PC-3 (cell line): ENCODE data around the gene SLC39A11. TPM values are rescaled to one million over a fixed set of nuclear protein-coding genes. Genes with fewer than 3 reads are reported as not detected.

Experiments
- ATAC-seq: fragments of 200-7000 bp; cut with Tn5 transposase; 2 replicates; pipeline ENCODE4 v1.9.1; 2020; ENCODE audit warnings: mild to moderate bottlenecking, moderate library complexity
- BruUV-seq: library from RNA; stranded (reverse); fragments of 400-500 nt; replicated peaks from 2 replicates; lab custom pipeline; 2021; lab: Mats Ljungman, UMichigan
- CTCF ChIA-PET: fragments of 300-600 bp; sonication (Branson Sonifier 250); formaldehyde crosslinking; loops from one replicate; lab custom pipeline; 2022; ENCODE audit warnings: antibody characterized with exemption; lab: Charles Lee
- POLR2A ChIA-PET: fragments of 300-600 bp; sonication (Branson Sonifier 250); formaldehyde crosslinking; loops from one replicate; lab custom pipeline; 2022; ENCODE audit warnings: antibody characterized with exemption; ENCODE audit not compliant: unreplicated experiment; lab: Charles Lee
- DNase-seq: peaks from one replicate; pipeline ENCODE4 v3.0.0-alpha.2; 2015
- H2AFZ ChIP-seq: fragments of 300-600 bp; sonication (generic); 2 replicates; pipeline ENCODE4 v1.6.0; 2016; ENCODE audit warnings: antibody characterized with exemption, low read length
- H3F3A ChIP-seq: fragments of 300-600 bp; sonication (generic); one replicate; pipeline ENCODE4 v1.6.0; 2017; ENCODE audit warnings: antibody characterized with exemption, low read length, control low read depth, mild to moderate bottlenecking; ENCODE audit not compliant: unreplicated experiment
- H3K27ac ChIP-seq: fragments of 300-600 bp; sonication (generic); 2 replicates; pipeline ENCODE4 v1.5.1; 2016; ENCODE audit warnings: mild to moderate bottlenecking, low read length
- H3K27me3 ChIP-seq: fragments of 300-600 bp; sonication (generic); 2 replicates; pipeline ENCODE4 v1.6.1; 2016; ENCODE audit warnings: low read length, mixed read lengths
- H3K36me3 ChIP-seq: fragments of 300-600 bp; sonication (generic); 2 replicates; pipeline ENCODE4 v1.6.1; 2016; ENCODE audit warnings: low read depth, mixed run types, low read length, mixed read lengths
- H3K4me1 ChIP-seq: fragments of 300-600 bp; sonication (generic); 2 replicates; pipeline ENCODE4 v1.5.1; 2016; ENCODE audit warnings: low read length; ENCODE audit not compliant: insufficient read depth
- H3K4me2 ChIP-seq: fragments of 300-600 bp; sonication (generic); 2 replicates; pipeline ENCODE4 v1.6.0; 2016; ENCODE audit warnings: low read length
- H3K4me3 ChIP-seq: fragments of 300-600 bp; sonication (generic); 2 replicates; pipeline ENCODE4 v1.5.1; 2016; ENCODE audit warnings: mild to moderate bottlenecking, low read length, mixed read lengths
- H3K79me2 ChIP-seq: fragments of 300-600 bp; sonication (generic); 2 replicates; pipeline ENCODE4 v1.6.1; 2017; ENCODE audit warnings: low read length, mixed read lengths
- H3K9ac ChIP-seq: fragments of 300-600 bp; sonication (generic); 2 replicates; pipeline ENCODE4 v1.6.0; 2016; ENCODE audit warnings: mild to moderate bottlenecking, low read length
- H3K9me2 ChIP-seq: fragments of 300-600 bp; sonication (generic); replicated peaks from 2 replicates; pipeline ENCODE4 v1.6.1; 2016; ENCODE audit warnings: mixed run types, low read length, mixed read lengths
- H3K9me3 ChIP-seq: fragments of 300-600 bp; sonication (generic); 2 replicates; pipeline ENCODE4 v1.6.1; 2016; ENCODE audit warnings: low read length, mixed read lengths
- H4K20me1 ChIP-seq: fragments of 300-600 bp; sonication (generic); 2 replicates; pipeline ENCODE4 v1.6.1; 2016; ENCODE audit warnings: low read length, mixed read lengths
- CTCF ChIP-seq: fragments of 300-600 bp; sonication (generic); conservative IDR thresholded peaks from 2 replicates; pipeline ENCODE4 v1.5.1; 2017; ENCODE audit warnings: antibody characterized with exemption, low read depth, mild to moderate bottlenecking, low read length
- EZH2 ChIP-seq: fragments of 300-600 bp; sonication (generic); IDR thresholded peaks from one replicate; pipeline ENCODE4 v1.6.1; 2017; ENCODE audit warnings: antibody characterized with exemption, mild to moderate bottlenecking, low read length; ENCODE audit not compliant: unreplicated experiment
- EZH2phosphoT487 ChIP-seq: fragments of 300-600 bp; sonication (generic); IDR thresholded peaks from 2 replicates; pipeline ENCODE4 v1.6.1; 2018; ENCODE audit warnings: mild to moderate bottlenecking, antibody characterized with exemption, low read length, borderline replicate concordance
- intact Hi-C: fragments of 100-400 bp; cut with micrococcal nuclease; formaldehyde crosslinking; loops from 2 replicates; pipeline ENCODE4 v1.9.0; 2023
- total RNA-seq: library from RNA; depleted of rRNA; stranded (reverse); fragments of >200 nt; gene quantifications from 2 replicates; pipeline ENCODE4 v1.2.3, GENCODE V29; 2014

SLC39A11 gene
- total RNA-seq, 1 experiment from 2014 or later = 37.7 TPM

GRCh38 chr17:72771734-72772133 is 320.8 kb downstream of the SLC39A11 start:
- Histone ChIP-seq H3K9me3 (no peaks in the 10 kb centered on the region), H3K79me2 (no peaks in the 10 kb centered on the region), H3K4me2 (no peak overlapping the region), H3K36me3 (no peaks in the 10 kb centered on the region), H3F3A (no peaks in the 10 kb centered on the region), H4K20me1 (no peaks in the 10 kb centered on the region), H3K4me3 (no peak overlapping the region), H3K27me3 (no peaks in the 10 kb centered on the region), H3K9me2 (no peaks in the 10 kb centered on the region), H3K27ac (no peak overlapping the region), H3K9ac (no peak overlapping the region), H2AFZ (no peak overlapping the region), H3K4me1 (no peaks in the 10 kb centered on the region)
- POLR2A ChIA-PET = no interaction called here
- no TSS peak for BruUV-seq
- intact Hi-C loops = no loop called here
- ATAC-seq (no peak), DNase-seq (no peak)
- CTCF ChIA-PET = no interaction called here
- TF ChIP-seq EZH2 (no peak), CTCF (no peak), EZH2phosphoT487 (no peak)

- DNase-seq = no peak
- Histone ChIP-seq H3K9ac (no peak overlapping the region), H2AFZ (no peak overlapping the region), H3K4me2 (no peak overlapping the region), H3K36me3 (no peaks in the 10 kb centered on the region), H3K79me2 (no peaks in the 10 kb centered on the region), H3K4me1 (peaks cover 12% of the 10 kb centered on the region), H3K4me3 (no peak overlapping the region), H4K20me1 (no peaks in the 10 kb centered on the region), H3K9me2 (no peaks in the 10 kb centered on the region), H3K27me3 (no peaks in the 10 kb centered on the region), H3K27ac (no peak overlapping the region), H3F3A (no peaks in the 10 kb centered on the region), H3K9me3 (no peaks in the 10 kb centered on the region)
- ChIA-PET CTCF (no interaction called here), POLR2A (no interaction called here)
- TF ChIP-seq EZH2 = no peak
- no peak for TF ChIP-seq CTCF
- no peak for TF ChIP-seq EZH2phosphoT487
- ATAC-seq = no peak
- intact Hi-C loops = no loop called here
- no TSS peak for BruUV-seq
Observed at GRCh38 chr17:72766761-72767356, 325.6 kb downstream of the SLC39A11 start.

DNA sequence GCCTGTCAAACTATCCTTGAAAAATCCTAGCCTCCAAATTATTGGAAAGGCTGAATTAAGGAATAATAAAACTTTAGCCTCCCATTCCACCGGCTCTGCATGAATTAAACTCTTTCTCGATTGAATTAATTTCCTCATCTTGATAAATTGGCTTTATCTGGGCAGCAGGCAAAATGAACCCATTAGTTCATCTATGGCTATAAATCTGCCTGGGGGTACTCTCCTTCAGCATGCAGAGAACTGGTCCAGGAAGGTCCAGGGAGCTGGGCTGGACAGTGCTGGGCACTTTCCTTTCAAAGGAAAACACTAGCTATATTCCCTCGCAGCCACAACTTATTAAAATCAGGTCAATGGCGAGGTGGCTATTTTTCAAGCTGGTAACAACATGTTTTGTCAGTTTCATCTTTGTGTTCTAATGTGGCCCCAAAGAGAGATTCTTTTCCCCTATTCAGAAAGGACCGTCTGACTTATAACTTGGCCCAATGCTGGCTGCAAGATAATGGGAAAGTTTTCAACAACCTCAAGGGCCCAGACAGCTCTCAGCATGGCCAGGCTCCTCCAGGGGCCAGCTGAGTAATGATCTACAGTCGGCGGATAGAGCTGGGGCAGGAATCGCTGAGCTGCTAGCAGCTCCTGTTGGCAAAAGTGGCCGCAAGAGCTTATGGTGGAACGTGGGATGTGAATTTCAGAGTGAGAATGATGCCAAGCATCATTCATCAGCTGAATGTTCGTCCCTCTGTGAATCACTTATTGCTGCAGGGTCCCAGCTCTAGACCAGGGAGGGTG is 326.9 kb downstream of the SLC39A11 start:
- no peaks in the 10 kb centered on the region for H4K20me1 ChIP-seq
- H3K9me3 ChIP-seq = no peaks in the 10 kb centered on the region
- BruUV-seq = no TSS peak
- no peak overlapping the region for H3K27ac ChIP-seq
- peaks cover 12% of the 10 kb centered on the region for H3K4me1 ChIP-seq
- H3K9ac ChIP-seq = no peak overlapping the region
- TF ChIP-seq CTCF (no peak), EZH2 (no peak), EZH2phosphoT487 (no peak)
- H2AFZ ChIP-seq = no peak overlapping the region
- ATAC-seq (no peak), DNase-seq (no peak)
- H3K79me2 ChIP-seq = no peaks in the 10 kb centered on the region
- no peaks in the 10 kb centered on the region for H3K27me3 ChIP-seq
- intact Hi-C loops = no loop called here
- no peaks in the 10 kb centered on the region for H3K36me3 ChIP-seq
- no peak overlapping the region for H3K4me2 ChIP-seq
- H3K9me2 ChIP-seq = no peaks in the 10 kb centered on the region
- POLR2A ChIA-PET = interaction anchor here (0.5 kb wide), 1 partner anchor 177 kb away, joined by 3 read pairs; no protein-coding TSS in a partner anchor
- H3F3A ChIP-seq = no peaks in the 10 kb centered on the region
- H3K4me3 ChIP-seq = no peak overlapping the region
- CTCF ChIA-PET = no interaction called here
